ENCODE data around the gene UCP2. TPM values are rescaled to one million over a fixed set of nuclear protein-coding genes. Genes with fewer than 3 reads are reported as not detected.

Gene UCP2
- total RNA-seq, 1 donor from 2014 or later = 458 TPM

GRCh38 chr11:73958521-73959141 lies 24.0 kb downstream of the UCP2 start:
- ChIA-PET POLR2A (no interaction called here), CTCF (interaction anchor here (1.4 kb wide), 1 partner anchor 75 kb away, joined by 3 read pairs; no protein-coding TSS in a partner anchor)
- Mint-ChIP-seq H3K9me3 (no peaks in the 10 kb centered on the region), H3K4me1 (peaks cover 6% of the 10 kb centered on the region), H3K27ac (no peak overlapping the region), H3K36me3 (ENCODE audit: low read depth) (no peaks in the 10 kb centered on the region), H3K27me3 (peaks cover 23% of the 10 kb centered on the region), H3K4me3 (no peak overlapping the region)
- intact Hi-C loops (cut with micrococcal nuclease) = no loop called here
- no peak for DNase-seq
- ATAC-seq (ENCODE audit: low read depth) = no peak
- TF ChIP-seq CTCF (IDR thresholded peaks at IDR 0.05) = no peak

- Mint-ChIP-seq H3K36me3 (ENCODE audit: low read depth) (no peaks in the 10 kb centered on the region), H3K4me1 (peaks cover 6% of the 10 kb centered on the region), H3K9me3 (no peaks in the 10 kb centered on the region), H3K27ac (no peak overlapping the region), H3K27me3 (peaks cover 23% of the 10 kb centered on the region), H3K4me3 (peak overlapping the region; percentile 46)
- DNase-seq = no peak
- intact Hi-C loops (cut with micrococcal nuclease) = no loop called here
- ChIA-PET POLR2A (interaction anchor here (1.1 kb wide), 1 partner anchor 12 kb away, joined by 3 read pairs; no protein-coding TSS in a partner anchor), CTCF (interaction anchor here (1.4 kb wide), 1 partner anchor 76 kb away, joined by 3 read pairs; no protein-coding TSS in a partner anchor)
- no peak for TF ChIP-seq CTCF (IDR thresholded peaks at IDR 0.05)
- no peak for ATAC-seq (ENCODE audit: low read depth)
Measured at GRCh38 chr11:73957654-73958361, 24.8 kb downstream of the UCP2 start.

GRCh38 chr11:73956876-73957653 lies 25.6 kb downstream of the UCP2 start:
- ChIA-PET POLR2A (interaction anchor here (1.1 kb wide), 1 partner anchor 13 kb away, joined by 3 read pairs; no protein-coding TSS in a partner anchor), CTCF (no interaction called here)
- H3K36me3 Mint-ChIP-seq (ENCODE audit: low read depth) = no peaks in the 10 kb centered on the region
- TF ChIP-seq CTCF (IDR thresholded peaks at IDR 0.05) = no peak
- peaks cover 23% of the 10 kb centered on the region for H3K27me3 Mint-ChIP-seq
- intact Hi-C loops (cut with micrococcal nuclease) = no loop called here
- no peak for DNase-seq
- ATAC-seq (ENCODE audit: low read depth) = no peak
- H3K4me3 Mint-ChIP-seq = peak overlapping the region; percentile 46
- no peaks in the 10 kb centered on the region for H3K9me3 Mint-ChIP-seq
- H3K27ac Mint-ChIP-seq = no peak overlapping the region
- H3K4me1 Mint-ChIP-seq = peaks cover 6% of the 10 kb centered on the region

- Mint-ChIP-seq H3K36me3 (ENCODE audit: low read depth) (no peaks in the 10 kb centered on the region), H3K4me3 (no peak overlapping the region), H3K27me3 (peaks cover 10% of the 10 kb centered on the region), H3K4me1 (no peaks in the 10 kb centered on the region), H3K9me3 (no peaks in the 10 kb centered on the region), H3K27ac (no peak overlapping the region)
- no peak for ATAC-seq (ENCODE audit: low read depth)
- no peak for DNase-seq
- ChIA-PET CTCF (no interaction called here), POLR2A (no interaction called here)
- intact Hi-C loops (cut with micrococcal nuclease) = no loop called here
- TF ChIP-seq CTCF (IDR thresholded peaks at IDR 0.05) = no peak
Measured at GRCh38 chr11:73951797-73952196, 30.8 kb downstream of the UCP2 start.
